Breast epithelium (tissue), 4 donors: Measurements from ENCODE around the gene ETS1. TPM values are rescaled to one million over a fixed set of nuclear protein-coding genes. Genes with fewer than 3 reads are reported as not detected.
A peak's percentile ranks its signal among the peaks of the same experiment; 100 is the strongest.

Source experiments
- DNase-seq, 2 donors: peaks; one replicate each; pipeline ENCODE4 v3.0.0-alpha.2; 2019; ENCODE audit warnings: low spot score in 2 of 2
- H3K27ac ChIP-seq, 2 donors: fragments of 200-600 bp; sonication (generic) in 1 of 2; one replicate each; pipeline ENCODE4 v1.5.1; 2016 to 2019; ENCODE audit warnings: mild to moderate bottlenecking in 1 of 2
- H3K27me3 ChIP-seq, 2 donors: fragments of 200-600 bp; sonication (generic) in 1 of 2; one replicate each; pipeline versions ENCODE4 v1.5.1 to v1.6.0; 2017 to 2019; ENCODE audit warnings: control low read depth in 1 of 2, mild to moderate bottlenecking in 1 of 2
- H3K36me3 ChIP-seq: fragments of 200-600 bp; one replicate; pipeline ENCODE4 v1.5.1; 2019
- H3K4me1 ChIP-seq, 2 donors: fragments of 200-600 bp; sonication (generic); one replicate each; pipeline ENCODE4 v1.5.1; 2016 to 2019; ENCODE audit warnings: control low read depth in 1 of 2
- H3K4me3 ChIP-seq, 3 donors: fragments of 200-600 bp; sonication (generic); 1 replicate in 2 of 3; 2 replicates in 1 of 3; pipeline ENCODE4 v1.5.1; 2016 to 2019; ENCODE audit warnings: mild to moderate bottlenecking in 3 of 3, moderate library complexity in 2 of 3
- H3K9me3 ChIP-seq, 2 donors: fragments of 200-600 bp; sonication (generic) in 1 of 2; one replicate each; pipeline ENCODE4 v1.5.1; 2016 to 2019; ENCODE audit warnings: control low read depth in 1 of 2
- CTCF ChIP-seq, 3 donors: fragments of 450-650 bp; IDR thresholded peaks; one replicate each; pipeline ENCODE4 v1.5.1; 2016 to 2017; ENCODE audit warnings: antibody characterized with exemption in 3 of 3, mild to moderate bottlenecking in 3 of 3, moderate library complexity in 3 of 3
- POLR2A ChIP-seq: fragments of 450-650 bp; IDR thresholded peaks from one replicate; pipeline ENCODE4 v1.6.1; 2016; ENCODE audit warnings: antibody characterized with exemption, mild to moderate bottlenecking, moderate library complexity
- POLR2AphosphoS5 ChIP-seq, 3 donors: sonication (generic); formaldehyde crosslinking; IDR thresholded peaks; one replicate each; pipeline ENCODE4 v1.6.1; 2017; ENCODE audit warnings: antibody characterized with exemption in 3 of 3
- intact Hi-C: fragments of 100-400 bp; cut with DNase I; formaldehyde crosslinking; loops from one replicate; pipeline ENCODE4 v1.15.1; 2023; ENCODE audit warnings: low total_unique reads
- total RNA-seq, 3 donors: library from RNA; depleted of rRNA; stranded (reverse); fragments of >200 nt; gene quantifications; one replicate each; pipeline ENCODE4 v1.1.0, GENCODE V29; 2016

ETS1 gene
- total RNA-seq, 3 donors from 2014 or later = 65.6 to 92.1 (median 73.2) TPM

GRCh38 chr11:128609785-128610184 is 22.4 kb upstream of the ETS1 start:
- intact Hi-C loops = no loop called here
- H3K27ac ChIP-seq = peak overlapping the region in 1 of 2 donors; percentile 16
- no peaks in the 10 kb centered on the region for H3K4me1 ChIP-seq
- no peak for DNase-seq
- no peak overlapping the region for H3K4me3 ChIP-seq
- no peaks in the 10 kb centered on the region for H3K9me3 ChIP-seq
- TF ChIP-seq POLR2A = no peak
- H3K27me3 ChIP-seq = no peaks in the 10 kb centered on the region
- H3K36me3 ChIP-seq = no peaks in the 10 kb centered on the region

- DNase-seq = no peak
- Histone ChIP-seq H3K4me3 (no peak overlapping the region), H3K9me3 (no peaks in the 10 kb centered on the region), H3K27ac (no peak overlapping the region), H3K27me3 (no peaks in the 10 kb centered on the region), H3K36me3 (no peaks in the 10 kb centered on the region), H3K4me1 (no peaks in the 10 kb centered on the region)
- TF ChIP-seq CTCF (IDR thresholded peaks at IDR 0.05) (no peak), POLR2AphosphoS5 (IDR thresholded peaks at IDR 0.05) (no peak), POLR2A (no peak)
- intact Hi-C loops = no loop called here
These were observed 21.5 kb upstream of the ETS1 start for GRCh38 chr11:128608746-128609407.

GRCh38 chr11:128607819-128608218 is 20.5 kb upstream of the ETS1 start:
- Histone ChIP-seq H3K9me3 (no peaks in the 10 kb centered on the region), H3K27me3 (no peaks in the 10 kb centered on the region), H3K36me3 (no peaks in the 10 kb centered on the region), H3K4me3 (no peak overlapping the region), H3K27ac (no peak overlapping the region), H3K4me1 (no peaks in the 10 kb centered on the region)
- no peak for TF ChIP-seq POLR2A
- no peak for TF ChIP-seq CTCF (IDR thresholded peaks at IDR 0.05)
- TF ChIP-seq POLR2AphosphoS5 (IDR thresholded peaks at IDR 0.05) = no peak
- intact Hi-C loops = no loop called here
- DNase-seq = no peak

- Histone ChIP-seq H3K27ac (no peak overlapping the region), H3K9me3 (no peaks in the 10 kb centered on the region), H3K4me1 (no peaks in the 10 kb centered on the region), H3K27me3 (no peaks in the 10 kb centered on the region), H3K4me3 (no peak overlapping the region), H3K36me3 (no peaks in the 10 kb centered on the region)
- TF ChIP-seq POLR2A (no peak), POLR2AphosphoS5 (IDR thresholded peaks at IDR 0.05) (no peak), CTCF (IDR thresholded peaks at IDR 0.05) (no peak)
- intact Hi-C loops = no loop called here
- DNase-seq = no peak
These were observed 17.4 kb upstream of the ETS1 start for GRCh38 chr11:128604723-128605122.

- peak overlapping the region; percentile 30 to 33 for H3K27ac ChIP-seq
- TF ChIP-seq CTCF (IDR thresholded peaks at IDR 0.05) (no peak), POLR2AphosphoS5 (IDR thresholded peaks at IDR 0.05) (no peak), POLR2A (no peak)
- H3K27me3 ChIP-seq = no peaks in the 10 kb centered on the region
- no peaks in the 10 kb centered on the region for H3K4me1 ChIP-seq
- no peaks in the 10 kb centered on the region for H3K36me3 ChIP-seq
- H3K9me3 ChIP-seq = no peaks in the 10 kb centered on the region
- no peak for DNase-seq
- intact Hi-C loops = no loop called here
- H3K4me3 ChIP-seq = no peak overlapping the region
These were observed 16.5 kb upstream of the ETS1 start for GRCh38 chr11:128603752-128604414.
